HEK293 (cell line): ENCODE measurements around the gene R3HDM1.

Experiments
- CTCF ChIA-PET: fragments of 350-600 bp; formaldehyde crosslinking; extraction: SDS; loops from one replicate; lab custom pipeline; 2021; ENCODE audit warnings: antibody characterized with exemption; lab: Yijun Ruan, JAX
- POLR2A ChIA-PET: fragments of 300-600 bp; formaldehyde crosslinking; extraction: SDS; loops from one replicate; lab custom pipeline; 2020; ENCODE audit warnings: antibody characterized with exemption, inconsistent platforms; lab: Yijun Ruan, JAX
- H3K27ac ChIP-seq: fragments of 200-500 bp; sonication (Bioruptor generic); 2 replicates; pipeline ENCODE4 v1.5.1; 2014; ENCODE audit warnings: low read depth, low read length, control low read depth, inconsistent platforms; ENCODE audit errors: extremely low read depth
- H3K36me3 ChIP-seq, 2 experiments: fragments of 200-500 bp in 1 of 2; sonication (Bioruptor generic) in 1 of 2; 1 replicate in 1 of 2; 2 replicates in 1 of 2; pipeline ENCODE4 v1.5.1; 2014 to 2017; ENCODE audit warnings: inconsistent platforms in 2 of 2, low read length in 2 of 2; ENCODE audit not compliant: control insufficient read depth in 2 of 2, insufficient read depth in 1 of 2
- H3K4me1 ChIP-seq: fragments of 200-500 bp; sonication (Bioruptor generic); 2 replicates; pipeline ENCODE4 v1.5.1; 2014; ENCODE audit warnings: mild to moderate bottlenecking, low read length, inconsistent platforms; ENCODE audit not compliant: control insufficient read depth, insufficient read depth
- H3K4me3 ChIP-seq: 2 replicates; pipeline ENCODE4 v1.5.1; 2011; ENCODE audit warnings: low read depth, mild to moderate bottlenecking, control low read depth, low read length, moderate library complexity
- H3K9me3 ChIP-seq: fragments of 200-500 bp; sonication (Bioruptor generic); 2 replicates; pipeline ENCODE4 v1.5.1; 2014; ENCODE audit warnings: low read depth, low read length, inconsistent platforms; ENCODE audit not compliant: control insufficient read depth, insufficient read depth
- ATF2 ChIP-seq: fragments of 450-650 bp; formaldehyde crosslinking; IDR thresholded peaks from 2 replicates; pipeline ENCODE4 v1.5.1; 2016; ENCODE audit warnings: missing biosample characterization, missing genetic modification characterization, low read depth
- BCL11A ChIP-seq: fragments of 450-650 bp; formaldehyde crosslinking; IDR thresholded peaks from 2 replicates; pipeline ENCODE4 v1.5.1; 2016; ENCODE audit warnings: low read depth, missing biosample characterization, missing genetic modification characterization
- MYNN ChIP-seq: fragments of 450-650 bp; formaldehyde crosslinking; IDR thresholded peaks from 2 replicates; pipeline ENCODE4 v1.5.1; 2016; ENCODE audit warnings: missing biosample characterization, missing genetic modification characterization, borderline replicate concordance
- PRDM6 ChIP-seq: fragments of 450-650 bp; formaldehyde crosslinking; IDR thresholded peaks from 2 replicates; pipeline ENCODE4 v1.5.1; 2017; ENCODE audit warnings: missing biosample characterization, missing genetic modification characterization
- SETDB1 ChIP-seq: IDR thresholded peaks from one replicate; pipeline ENCODE4 v1.6.1; 2017; ENCODE audit warnings: mild to moderate bottlenecking, low read length, moderate library complexity, mixed read lengths; ENCODE audit not compliant: insufficient read length
- YY1 ChIP-seq: fragments of 450-650 bp; formaldehyde crosslinking; IDR thresholded peaks from 2 replicates; pipeline ENCODE4 v1.5.1; 2018; ENCODE audit warnings: missing biosample characterization, missing genetic modification characterization
- ZBTB8A ChIP-seq: fragments of 450-650 bp; formaldehyde crosslinking; IDR thresholded peaks from 2 replicates; pipeline ENCODE4 v1.5.1; 2016; ENCODE audit warnings: missing biosample characterization, missing genetic modification characterization
- ZNF26 ChIP-seq: fragments of 450-650 bp; formaldehyde crosslinking; IDR thresholded peaks from 2 replicates; pipeline ENCODE4 v1.5.1; 2016; ENCODE audit warnings: missing biosample characterization, missing genetic modification characterization
- ZNF629 ChIP-seq: fragments of 450-650 bp; formaldehyde crosslinking; IDR thresholded peaks from 2 replicates; pipeline ENCODE4 v1.5.1; 2017; ENCODE audit warnings: missing biosample characterization, missing genetic modification characterization
- ZNF747 ChIP-seq: fragments of 450-650 bp; formaldehyde crosslinking; IDR thresholded peaks from 2 replicates; pipeline ENCODE4 v1.5.1; 2016; ENCODE audit warnings: missing biosample characterization, missing genetic modification characterization
- ZNF830 ChIP-seq: fragments of 450-650 bp; IDR thresholded peaks from 2 replicates; pipeline ENCODE4 v1.5.0; 2018; ENCODE audit warnings: missing biosample characterization, missing genetic modification characterization, low read depth, mild to moderate bottlenecking, moderate library complexity
- TF ChIP-seq, protein P1 (sequence below): fragments of 450-650 bp; formaldehyde crosslinking; IDR thresholded peaks from 2 replicates; pipeline ENCODE4 v1.5.1; 2016; ENCODE audit warnings: missing biosample characterization, missing genetic modification characterization
- TF ChIP-seq, protein P2 (sequence below): fragments of 450-650 bp; formaldehyde crosslinking; IDR thresholded peaks from 2 replicates; pipeline ENCODE4 v1.5.1; 2017; ENCODE audit warnings: missing biosample characterization, missing genetic modification characterization

R3HDM1 gene

GRCh38 chr2:135773917-135774316 lies 242.6 kb downstream of the R3HDM1 start:
- POLR2A ChIA-PET: no interaction called here

More at GRCh38 chr2:135773917-135774316, 242.6 kb downstream of the R3HDM1 start:
- H3K4me3 ChIP-seq: no peak overlapping the region
- CTCF ChIA-PET: interaction anchor here (0.6 kb wide), 1 partner anchor 585 kb away, joined by 3 read pairs; no protein-coding TSS in a partner anchor
- no peaks in the 10 kb centered on the region for H3K9me3 ChIP-seq
- peaks cover 83 to 95% of the 10 kb centered on the region in 2 experiments for H3K36me3 ChIP-seq
- no peaks in the 10 kb centered on the region for H3K4me1 ChIP-seq
- TF ChIP-seq PRDM6 (tag by site-specific recombination) (no peak), SETDB1 (no peak), ATF2 (tag by site-specific recombination) (peak; percentile 43; the same call in 1 of the 2 replicates), ZNF629 (peak; percentile 39; the same call in 1 of the 2 replicates), ZNF26 (tag by site-specific recombination) (no peak), YY1 (tag by site-specific recombination) (no peak), ZNF747 (tag by site-specific recombination) (no peak), ZBTB8A (tag by site-specific recombination) (no peak), BCL11A (no peak), ZNF830 (tag by site-specific recombination) (no peak), MYNN (tag by site-specific recombination) (no peak)
- TF ChIP-seq, protein P1, sequence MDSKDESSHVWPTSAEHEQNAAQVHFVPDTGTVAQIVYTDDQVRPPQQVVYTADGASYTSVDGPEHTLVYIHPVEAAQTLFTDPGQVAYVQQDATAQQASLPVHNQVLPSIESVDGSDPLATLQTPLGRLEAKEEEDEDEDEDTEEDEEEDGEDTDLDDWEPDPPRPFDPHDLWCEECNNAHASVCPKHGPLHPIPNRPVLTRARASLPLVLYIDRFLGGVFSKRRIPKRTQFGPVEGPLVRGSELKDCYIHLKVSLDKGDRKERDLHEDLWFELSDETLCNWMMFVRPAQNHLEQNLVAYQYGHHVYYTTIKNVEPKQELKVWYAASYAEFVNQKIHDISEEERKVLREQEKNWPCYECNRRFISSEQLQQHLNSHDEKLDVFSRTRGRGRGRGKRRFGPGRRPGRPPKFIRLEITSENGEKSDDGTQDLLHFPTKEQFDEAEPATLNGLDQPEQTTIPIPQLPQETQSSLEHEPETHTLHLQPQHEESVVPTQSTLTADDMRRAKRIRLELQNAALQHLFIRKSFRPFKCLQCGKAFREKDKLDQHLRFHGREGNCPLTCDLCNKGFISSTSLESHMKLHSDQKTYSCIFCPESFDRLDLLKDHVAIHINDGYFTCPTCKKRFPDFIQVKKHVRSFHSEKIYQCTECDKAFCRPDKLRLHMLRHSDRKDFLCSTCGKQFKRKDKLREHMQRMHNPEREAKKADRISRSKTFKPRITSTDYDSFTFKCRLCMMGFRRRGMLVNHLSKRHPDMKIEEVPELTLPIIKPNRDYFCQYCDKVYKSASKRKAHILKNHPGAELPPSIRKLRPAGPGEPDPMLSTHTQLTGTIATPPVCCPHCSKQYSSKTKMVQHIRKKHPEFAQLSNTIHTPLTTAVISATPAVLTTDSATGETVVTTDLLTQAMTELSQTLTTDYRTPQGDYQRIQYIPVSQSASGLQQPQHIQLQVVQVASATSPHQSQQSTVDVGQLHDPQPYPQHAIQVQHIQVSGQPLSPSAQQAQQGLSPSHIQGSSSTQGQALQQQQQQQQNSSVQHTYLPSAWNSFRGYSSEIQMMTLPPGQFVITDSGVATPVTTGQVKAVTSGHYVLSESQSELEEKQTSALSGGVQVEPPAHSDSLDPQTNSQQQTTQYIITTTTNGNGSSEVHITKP (tag by site-specific recombination): no peak
- TF ChIP-seq, protein P2, sequence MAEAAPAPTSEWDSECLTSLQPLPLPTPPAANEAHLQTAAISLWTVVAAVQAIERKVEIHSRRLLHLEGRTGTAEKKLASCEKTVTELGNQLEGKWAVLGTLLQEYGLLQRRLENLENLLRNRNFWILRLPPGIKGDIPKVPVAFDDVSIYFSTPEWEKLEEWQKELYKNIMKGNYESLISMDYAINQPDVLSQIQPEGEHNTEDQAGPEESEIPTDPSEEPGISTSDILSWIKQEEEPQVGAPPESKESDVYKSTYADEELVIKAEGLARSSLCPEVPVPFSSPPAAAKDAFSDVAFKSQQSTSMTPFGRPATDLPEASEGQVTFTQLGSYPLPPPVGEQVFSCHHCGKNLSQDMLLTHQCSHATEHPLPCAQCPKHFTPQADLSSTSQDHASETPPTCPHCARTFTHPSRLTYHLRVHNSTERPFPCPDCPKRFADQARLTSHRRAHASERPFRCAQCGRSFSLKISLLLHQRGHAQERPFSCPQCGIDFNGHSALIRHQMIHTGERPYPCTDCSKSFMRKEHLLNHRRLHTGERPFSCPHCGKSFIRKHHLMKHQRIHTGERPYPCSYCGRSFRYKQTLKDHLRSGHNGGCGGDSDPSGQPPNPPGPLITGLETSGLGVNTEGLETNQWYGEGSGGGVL (tag by site-specific recombination): no peak
- no peak overlapping the region for H3K27ac ChIP-seq
